ENCODE data around the gene PTPRM. TPM values are rescaled to one million over a fixed set of nuclear protein-coding genes. Genes with fewer than 3 reads are reported as not detected.
"Not testable (repeated sequence)": the region's sequence is repeated elsewhere in the genome, so short reads cannot be mapped to it uniquely, and the experiment has no call there.

PTPRM gene
- total RNA-seq, 1 experiment from 2014 or later = 37.3 TPM

DNA sequence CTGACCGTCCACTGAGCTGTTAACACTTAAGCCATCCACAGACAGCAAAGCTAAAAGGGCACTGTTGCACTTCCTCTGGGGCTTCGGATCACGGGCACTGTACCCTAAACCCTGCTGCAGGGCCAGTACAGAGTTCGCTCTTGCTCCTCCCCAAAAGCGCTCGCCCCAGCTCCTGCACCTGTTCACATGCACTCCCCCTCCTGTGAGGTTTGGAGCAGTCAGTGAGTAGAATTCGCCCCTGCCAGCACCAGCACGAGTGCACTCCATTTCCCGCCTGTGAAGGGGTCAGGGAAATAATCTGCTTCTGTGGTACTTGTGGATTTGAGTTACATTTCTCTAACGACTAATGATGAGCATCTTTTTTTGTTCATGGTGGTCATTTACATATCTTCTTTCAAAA, 158.8 kb downstream of the PTPRM start:
- no peak for DNase-seq (ENCODE audit: low spot score)

- no peak for DNase-seq (ENCODE audit: low spot score)
Observed at GRCh38 chr18:7726522-7726921, 159.4 kb downstream of the PTPRM start.

DNA sequence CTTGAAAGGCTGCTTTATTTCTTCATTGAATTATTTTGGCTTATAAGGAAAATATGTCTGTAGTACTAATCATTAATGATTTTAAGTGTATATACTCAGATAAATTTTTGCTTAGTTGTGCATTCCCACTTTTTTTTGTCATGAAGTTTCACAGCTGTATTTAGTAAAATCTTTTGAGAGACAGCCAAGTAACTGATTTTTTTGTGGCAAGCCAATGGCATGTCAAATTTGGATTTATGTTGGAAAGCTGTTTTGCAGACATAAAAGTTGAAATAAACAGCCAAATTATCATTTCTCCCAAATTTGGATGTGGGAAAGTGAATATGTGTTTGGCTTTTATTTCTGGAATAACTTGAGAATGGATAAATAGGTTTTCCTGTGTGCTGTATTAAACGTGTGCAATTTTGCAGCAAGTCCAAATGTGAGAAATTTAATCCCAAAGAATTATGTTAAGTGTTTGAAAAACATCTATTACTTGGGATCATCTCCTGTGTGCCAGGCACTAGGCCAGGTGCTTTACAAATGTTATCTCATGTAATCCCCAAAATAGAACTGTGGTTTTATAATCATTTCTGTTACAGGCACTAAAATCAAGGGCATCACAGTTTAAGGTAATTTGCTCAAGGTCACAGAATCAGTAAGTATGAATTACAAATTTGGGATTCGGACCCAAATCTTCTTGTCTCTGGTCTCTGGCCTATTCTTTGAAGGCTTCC, 160.4 kb downstream of the PTPRM start:
- DNase-seq (ENCODE audit: low spot score) = no peak

DNA sequence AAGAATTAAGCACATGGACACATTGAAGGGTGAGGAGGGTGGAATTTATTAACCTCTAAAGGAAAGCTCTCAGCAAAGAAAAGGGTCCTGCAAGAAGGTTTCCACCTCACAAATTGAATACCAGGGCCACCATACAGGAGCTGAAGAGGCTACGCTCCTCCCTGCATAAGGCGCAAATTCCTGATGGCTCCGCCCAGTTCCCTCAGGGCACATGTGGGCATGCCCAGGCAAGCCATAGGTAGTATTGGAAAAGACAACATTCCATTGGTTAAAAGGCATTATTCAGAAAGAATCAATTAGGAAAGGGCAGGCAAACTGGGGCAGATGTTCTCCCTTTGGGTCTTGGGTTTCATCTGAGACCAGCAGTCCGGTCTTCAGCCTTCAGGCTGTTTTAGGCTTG, 161.2 kb downstream of the PTPRM start:
- no peak for DNase-seq (ENCODE audit: low spot score)

DNA sequence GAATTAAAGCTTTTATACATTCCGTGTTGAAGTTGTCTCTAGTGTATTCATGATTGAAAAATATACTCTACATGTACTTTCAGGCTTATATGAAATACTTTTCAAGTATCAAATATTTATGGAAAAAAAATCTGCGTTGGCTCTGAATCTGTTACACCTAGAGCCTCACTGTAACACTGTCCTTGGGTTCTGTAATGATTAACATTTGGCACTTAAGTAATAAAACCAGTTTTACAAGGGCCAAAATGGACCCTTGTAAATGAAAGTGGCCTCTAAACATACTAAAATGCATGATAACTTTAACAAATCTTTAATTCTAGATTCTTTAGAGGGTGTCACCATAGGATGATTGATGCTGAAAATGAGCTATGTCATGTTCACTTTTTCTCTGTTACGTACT, 162.8 kb downstream of the PTPRM start:
- no peak for DNase-seq (ENCODE audit: low spot score)

DNA sequence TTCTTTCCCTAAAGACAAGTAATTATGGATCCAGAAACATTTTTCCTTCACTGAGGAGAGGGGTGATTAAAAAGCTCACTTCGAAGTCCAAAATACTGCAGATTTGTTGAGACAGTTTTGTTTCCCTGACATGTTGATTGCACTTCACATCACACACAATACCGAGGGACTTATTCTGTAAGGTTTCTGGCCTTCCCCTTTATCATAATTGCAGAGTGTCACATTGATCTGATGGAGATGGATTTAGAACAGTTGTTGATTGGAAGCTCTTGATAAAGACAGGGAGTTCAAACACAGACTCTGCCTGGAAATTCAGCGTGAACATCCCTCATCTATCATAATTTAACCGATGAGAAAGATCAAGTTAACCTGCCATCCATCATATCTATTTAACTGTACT, 163.6 kb downstream of the PTPRM start:
- no peak for DNase-seq (ENCODE audit: low spot score)

DNA sequence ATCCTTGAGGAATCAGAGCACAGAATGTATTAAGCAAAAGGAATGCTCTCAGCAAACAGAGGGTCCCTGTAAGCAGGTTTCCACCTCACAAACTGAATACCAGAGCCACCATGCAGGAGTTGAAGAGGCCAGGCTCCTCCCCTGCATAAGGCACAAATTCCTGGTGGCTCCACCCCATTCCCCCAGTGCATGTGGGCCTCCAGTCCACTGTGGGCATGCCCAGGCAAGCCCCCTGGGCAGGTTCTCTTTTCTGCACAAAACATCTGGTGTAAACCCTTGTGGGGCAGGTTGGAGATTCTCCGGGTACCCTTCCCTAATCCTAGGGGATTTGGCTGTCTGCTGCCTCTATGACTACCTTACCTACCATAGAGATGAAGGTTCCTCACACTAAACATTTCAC, 166.5 kb downstream of the PTPRM start:
- DNase-seq (ENCODE audit: low spot score) = no peak

DNA sequence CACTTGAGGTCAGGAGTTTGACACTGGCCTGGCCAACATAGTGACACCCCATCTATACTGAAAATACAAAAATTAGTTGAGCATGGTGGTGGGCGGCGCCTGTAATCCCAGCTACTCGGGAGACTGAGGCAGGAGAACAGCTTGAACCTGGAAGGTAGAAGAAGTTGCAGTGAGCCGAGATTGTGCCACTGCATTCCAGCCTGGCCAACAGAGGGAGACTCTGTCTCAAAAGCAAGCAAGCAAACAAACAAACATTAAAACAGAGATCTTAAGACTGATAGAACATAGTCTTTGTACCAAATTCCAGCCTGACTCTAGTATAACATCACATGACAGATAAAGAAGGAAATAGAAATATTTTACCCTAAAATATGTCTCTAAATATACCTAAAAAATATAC, 168.1 kb downstream of the PTPRM start:
- DNase-seq (ENCODE audit: low spot score) = no peak

- no peak for DNase-seq (ENCODE audit: low spot score)
Observed at GRCh38 chr18:7735626-7736175, 168.6 kb downstream of the PTPRM start.

GRCh38 chr18:7736526-7736925, 169.4 kb downstream of the PTPRM start:
- DNase-seq (ENCODE audit: low spot score) = not testable (repeated sequence)

DNA sequence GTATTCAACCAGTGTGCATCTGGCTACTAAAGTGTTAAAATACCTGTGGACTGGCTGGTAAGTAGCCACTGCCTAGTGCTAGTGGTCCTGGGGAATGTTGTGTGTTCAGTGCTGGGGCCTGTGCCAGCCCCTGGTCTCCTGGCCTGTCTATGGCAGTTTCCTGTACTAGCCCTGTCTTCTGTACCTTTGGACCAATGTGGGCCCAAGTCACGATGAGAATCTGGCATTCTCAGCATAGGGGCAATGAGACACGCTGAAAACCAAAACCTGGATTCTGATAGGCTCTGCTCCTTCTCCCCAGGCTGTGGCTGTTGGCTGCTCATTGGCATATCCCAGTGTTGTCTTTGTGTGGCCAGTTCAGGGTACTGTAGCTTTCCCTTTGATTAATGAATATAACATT, 170.4 kb downstream of the PTPRM start:
- DNase-seq (ENCODE audit: low spot score) = no peak

- no peak for DNase-seq (ENCODE audit: low spot score)
Observed at GRCh38 chr18:7740821-7741220, 173.7 kb downstream of the PTPRM start.

GRCh38 chr18:7741640-7742039, 174.5 kb downstream of the PTPRM start:
- no peak for DNase-seq (ENCODE audit: low spot score)

GRCh38 chr18:7742224-7742623, 175.1 kb downstream of the PTPRM start:
- DNase-seq (ENCODE audit: low spot score) = no peak

DNA sequence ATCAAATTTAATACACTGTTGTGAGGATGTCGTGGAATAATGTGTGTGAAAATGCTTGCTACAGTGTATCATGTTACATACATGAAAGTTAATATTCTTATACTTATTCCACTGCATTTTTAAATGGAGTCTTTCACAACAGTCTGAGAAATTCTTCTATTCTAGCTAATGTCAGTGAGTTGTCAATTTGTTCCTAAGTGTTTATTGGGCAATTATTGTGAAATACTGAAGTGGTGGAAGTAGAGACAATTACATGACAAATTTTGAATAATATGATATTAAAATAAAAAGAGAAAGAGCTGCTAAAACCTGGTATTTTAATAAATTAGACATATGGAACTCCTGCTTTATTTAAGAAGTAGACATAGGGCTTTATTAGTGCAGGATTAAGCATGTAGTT, 176.1 kb downstream of the PTPRM start:
- DNase-seq (ENCODE audit: low spot score) = no peak

- no peak for DNase-seq (ENCODE audit: low spot score)
Observed at GRCh38 chr18:7746106-7746505, 179.0 kb downstream of the PTPRM start.

GRCh38 chr18:7748251-7749007, 181.3 kb downstream of the PTPRM start:
- DNase-seq (ENCODE audit: low spot score) = no peak

DNA sequence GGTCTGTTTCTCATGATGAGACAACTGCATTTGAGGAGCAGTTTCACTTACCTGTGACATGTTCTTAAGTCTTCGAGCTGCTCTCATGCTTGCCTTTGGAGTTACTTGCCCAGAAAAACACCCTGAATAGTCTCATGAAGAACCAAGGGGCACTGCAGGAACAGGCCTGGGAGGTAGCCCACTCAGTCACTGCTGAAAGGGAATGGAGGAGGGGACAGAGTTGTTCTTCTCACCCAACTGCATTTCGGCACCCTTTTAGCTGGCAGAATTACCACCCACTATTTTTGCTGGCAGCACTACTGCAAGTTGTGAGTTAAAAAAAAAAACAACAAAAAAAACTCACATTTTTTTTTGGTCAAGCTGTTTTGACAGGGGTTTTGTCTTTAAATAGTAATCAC, 181.9 kb downstream of the PTPRM start:
- DNase-seq (ENCODE audit: low spot score) = no peak

DNA sequence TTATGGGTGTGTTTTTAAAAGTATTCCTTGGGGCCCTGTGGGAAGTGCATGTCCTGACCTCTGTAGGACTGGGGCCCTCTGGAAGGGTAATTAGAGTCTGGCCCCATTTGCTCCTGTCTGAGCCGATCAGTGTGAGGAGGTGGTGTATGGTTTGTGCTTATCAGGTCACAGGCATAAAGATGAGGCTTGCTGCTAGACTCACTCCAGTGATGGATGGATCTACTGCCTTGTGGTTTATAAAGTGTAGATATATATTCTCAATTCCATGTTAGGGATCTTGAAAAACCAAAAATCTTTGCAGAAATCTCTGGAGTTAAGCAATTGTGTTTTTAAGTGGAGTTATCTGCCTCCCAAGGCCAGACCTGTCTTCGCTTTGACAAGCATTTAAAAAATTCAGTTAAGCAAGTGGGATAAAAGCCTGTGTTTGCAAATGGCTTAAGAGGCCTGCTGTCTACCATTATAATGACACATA, 182.4 kb downstream of the PTPRM start:
- no peak for DNase-seq (ENCODE audit: low spot score)

- DNase-seq (ENCODE audit: low spot score) = no peak
Observed at GRCh38 chr18:7750095-7750663, 183.1 kb downstream of the PTPRM start.

DNA sequence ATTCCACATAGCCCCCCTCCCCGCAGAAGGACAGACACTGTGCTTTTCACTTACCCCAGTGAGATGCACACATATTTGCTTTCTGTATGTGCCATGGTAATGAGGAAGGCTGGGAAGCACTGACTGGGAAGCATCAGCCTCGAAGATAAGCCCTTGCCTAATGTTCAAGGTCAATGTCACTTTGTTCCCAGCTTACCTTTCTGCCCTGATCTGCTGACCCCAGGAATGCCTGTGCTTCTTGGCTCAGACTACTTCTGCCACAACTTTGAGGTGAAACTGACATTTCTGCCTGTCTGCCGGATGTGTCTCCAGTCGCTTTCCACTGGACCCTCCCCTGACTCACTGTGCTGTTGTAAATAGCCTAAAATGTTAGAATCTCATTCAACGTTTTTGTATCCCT, 183.8 kb downstream of the PTPRM start:
- no peak for DNase-seq (ENCODE audit: low spot score)

DNA sequence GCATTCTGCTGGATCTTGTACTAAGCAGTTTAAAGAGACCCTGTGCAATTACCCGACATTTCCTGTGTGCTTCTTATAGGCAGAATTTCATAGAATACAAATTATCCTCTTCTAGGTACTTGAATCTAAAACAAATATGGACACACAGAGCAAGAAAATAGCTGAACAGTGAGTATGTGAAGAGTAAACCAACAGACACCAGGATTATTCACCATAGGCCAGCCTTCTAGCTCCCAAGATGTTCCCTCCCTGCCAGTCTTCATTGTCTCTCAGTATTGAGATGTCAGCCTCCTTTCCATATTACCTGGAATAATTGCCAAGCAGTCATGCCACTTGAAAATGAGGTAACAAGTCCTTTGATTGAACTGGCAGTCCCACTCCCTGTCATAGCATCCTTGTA, 187.1 kb downstream of the PTPRM start:
- DNase-seq (ENCODE audit: low spot score) = no peak

GRCh38 chr18:7754725-7755181, 187.6 kb downstream of the PTPRM start:
- DNase-seq (ENCODE audit: low spot score) = no peak

All from H4 (cell line).